ENCODE measurements around the gene MYL10.

DNA sequence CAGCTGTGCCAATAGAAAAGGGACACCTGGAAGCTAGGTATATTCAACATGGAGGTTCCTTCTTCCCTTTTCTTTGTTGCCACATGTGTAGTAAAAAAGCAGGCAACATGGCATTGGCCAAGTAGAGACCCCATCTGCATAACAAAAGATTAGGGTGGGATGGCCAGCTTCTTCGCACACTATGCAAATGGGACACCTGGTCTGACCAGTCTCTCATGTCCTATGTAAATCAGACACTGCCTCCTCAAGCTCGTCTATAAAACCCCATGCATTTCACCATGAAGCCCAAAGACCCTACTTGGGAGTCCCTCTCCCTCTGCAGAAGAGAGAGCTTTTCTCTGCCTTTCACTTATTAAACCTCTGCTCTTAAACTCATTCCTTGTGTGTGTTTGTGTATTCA lies 53.9 kb downstream of the MYL10 start:
- TF ChIP-seq STAT1 (IDR thresholded peaks at IDR 0.05; ENCODE audit: unreplicated experiment) (no peak), ETS1 (IDR thresholded peaks at IDR 0.05) (no peak), CREB1 (CRISPR knock-in tag; IDR thresholded peaks at IDR 0.05; ENCODE audit: low read depth) (peak; percentile 56; the same call in 1 of the 2 replicates), EZH2phosphoT487 (IDR thresholded peaks at IDR 0.05; ENCODE audit: unreplicated experiment) (no peak), EZH2 (IDR thresholded peaks at IDR 0.05; ENCODE audit: low read depth, unreplicated experiment) (no peak)
- TF ChIP-seq, protein P1, sequence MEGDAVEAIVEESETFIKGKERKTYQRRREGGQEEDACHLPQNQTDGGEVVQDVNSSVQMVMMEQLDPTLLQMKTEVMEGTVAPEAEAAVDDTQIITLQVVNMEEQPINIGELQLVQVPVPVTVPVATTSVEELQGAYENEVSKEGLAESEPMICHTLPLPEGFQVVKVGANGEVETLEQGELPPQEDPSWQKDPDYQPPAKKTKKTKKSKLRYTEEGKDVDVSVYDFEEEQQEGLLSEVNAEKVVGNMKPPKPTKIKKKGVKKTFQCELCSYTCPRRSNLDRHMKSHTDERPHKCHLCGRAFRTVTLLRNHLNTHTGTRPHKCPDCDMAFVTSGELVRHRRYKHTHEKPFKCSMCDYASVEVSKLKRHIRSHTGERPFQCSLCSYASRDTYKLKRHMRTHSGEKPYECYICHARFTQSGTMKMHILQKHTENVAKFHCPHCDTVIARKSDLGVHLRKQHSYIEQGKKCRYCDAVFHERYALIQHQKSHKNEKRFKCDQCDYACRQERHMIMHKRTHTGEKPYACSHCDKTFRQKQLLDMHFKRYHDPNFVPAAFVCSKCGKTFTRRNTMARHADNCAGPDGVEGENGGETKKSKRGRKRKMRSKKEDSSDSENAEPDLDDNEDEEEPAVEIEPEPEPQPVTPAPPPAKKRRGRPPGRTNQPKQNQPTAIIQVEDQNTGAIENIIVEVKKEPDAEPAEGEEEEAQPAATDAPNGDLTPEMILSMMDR (conservative IDR thresholded peaks at IDR 0.05; ENCODE audit: low read depth in 2 of 2): no peak

Measured in GM23338 (cell line).